D721Med (cell line): Measurements from ENCODE around the gene ICAM3.

ENCODE experiments used
- DNase-seq: peaks from one replicate; pipeline ENCODE4 v3.0.0; 2011; ENCODE audit warnings: low spot score; ENCODE audit not compliant: insufficient read length
- FAIRE-seq: peaks from 2 replicates; lab custom pipeline; 2011; peaks lifted over from hg19 to GRCh38; lab: Jason Lieb, UNC
- CTCF ChIP-seq: IDR thresholded peaks from 2 replicates; pipeline ENCODE4 v1.5.1; 2012; ENCODE audit warnings: mild to moderate bottlenecking, control low read depth; ENCODE audit not compliant: insufficient read depth; ENCODE audit errors: missing control alignments

Gene ICAM3

GRCh38 chr19:10325732-10326131 is 13.7 kb downstream of the ICAM3 start:
- no peak for DNase-seq
- no peak for FAIRE-seq
- TF ChIP-seq CTCF = no peak

- no peak for TF ChIP-seq CTCF
- no peak for FAIRE-seq
- no peak for DNase-seq
Measured at GRCh38 chr19:10321874-10322835, 17.3 kb downstream of the ICAM3 start.

GRCh38 chr19:10321417-10321797 is 18.0 kb downstream of the ICAM3 start:
- FAIRE-seq = no peak
- no peak for TF ChIP-seq CTCF
- no peak for DNase-seq

- FAIRE-seq = no peak
- no peak for TF ChIP-seq CTCF
Measured at GRCh38 chr19:10320602-10321416, 18.6 kb downstream of the ICAM3 start.

GRCh38 chr19:10318807-10319682 is 20.4 kb downstream of the ICAM3 start:
- DNase-seq (no peak), FAIRE-seq (no peak)
- TF ChIP-seq CTCF = no peak

More at GRCh38 chr19:10320602-10321416, 18.6 kb downstream of the ICAM3 start:
- no peak for DNase-seq

GRCh38 chr19:10317857-10318462 is 21.5 kb downstream of the ICAM3 start:
- no peak for FAIRE-seq
- TF ChIP-seq CTCF = no peak
- no peak for DNase-seq
